IMR-90 (cell line): Measurements from ENCODE around the gene DNAH17.

Experiments
- BHLHE40 ChIP-seq: fragments of 150-350 bp; IDR thresholded peaks from 2 replicates; pipeline ENCODE4 v1.6.1; 2016; ENCODE audit warnings: mild to moderate bottlenecking, low read depth, low read length
- CEBPB ChIP-seq: IDR thresholded peaks from 2 replicates; pipeline ENCODE4 v1.6.1; 2012; ENCODE audit warnings: low read depth, low read length, improper control_type of control experiment
- CHD1 ChIP-seq: IDR thresholded peaks from 2 replicates; pipeline ENCODE4 v1.6.1; 2012; ENCODE audit warnings: low read depth, low read length, improper control_type of control experiment
- POLR2A ChIP-seq: IDR thresholded peaks from 2 replicates; pipeline ENCODE4 v1.6.1; 2012; ENCODE audit warnings: mild to moderate bottlenecking, low read depth, low read length
- RAD21 ChIP-seq: IDR thresholded peaks from 2 replicates; pipeline ENCODE4 v1.6.1; 2012; ENCODE audit warnings: low read length, improper control_type of control experiment
- SMC3 ChIP-seq: fragments of 150-350 bp; IDR thresholded peaks from 2 replicates; pipeline ENCODE4 v1.6.1; 2016; ENCODE audit warnings: low read depth, mild to moderate bottlenecking, antibody characterized with exemption, low read length, moderate library complexity
- TF ChIP-seq, protein P1 (sequence below): conservative IDR thresholded peaks from 2 replicates; pipeline ENCODE4 v1.5.1; 2012; ENCODE audit warnings: mild to moderate bottlenecking, low read depth, low read length, improper control_type of control experiment

DNA sequence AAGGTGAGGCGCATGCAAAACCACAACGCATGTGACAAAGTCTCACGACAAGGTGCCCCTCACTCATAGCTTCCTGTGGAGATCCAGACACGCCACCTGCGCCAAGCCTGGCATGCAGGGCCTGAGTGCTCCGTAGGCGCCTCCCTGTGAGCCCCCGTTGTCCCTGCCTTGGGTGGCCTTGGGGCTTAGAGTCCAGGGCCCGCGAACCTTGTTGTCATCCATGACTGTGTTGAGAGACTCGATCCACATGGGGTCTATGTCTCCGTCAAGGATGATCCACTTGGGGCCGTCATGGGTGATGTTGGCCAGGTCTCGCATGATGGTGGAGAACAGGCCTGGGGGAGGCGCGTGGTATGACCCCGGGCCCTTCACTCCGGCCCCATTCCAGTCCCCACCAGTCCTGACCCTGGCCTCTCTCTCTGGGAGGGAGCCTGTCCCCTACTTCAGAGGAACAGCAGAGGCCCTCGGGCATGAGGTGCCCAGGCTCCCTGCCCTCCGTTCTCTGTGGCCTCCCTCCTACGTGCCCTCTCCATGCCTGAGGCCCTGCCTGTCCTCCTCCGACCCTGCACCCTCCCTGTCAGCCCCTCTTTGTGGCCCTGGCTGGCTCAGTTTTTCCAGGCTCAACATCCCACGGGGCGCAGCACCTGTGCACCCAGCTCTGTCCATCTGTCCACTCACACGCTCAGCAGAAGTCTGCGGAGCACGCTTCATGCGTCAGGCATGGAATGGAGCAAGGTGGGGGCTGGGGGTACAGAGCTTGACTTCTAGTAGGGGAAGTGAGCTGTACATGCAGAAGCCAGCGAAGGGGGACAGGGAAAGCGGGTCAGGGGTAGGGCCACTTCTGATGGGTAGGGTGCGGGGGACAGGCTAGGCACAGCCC, 85.7 kb downstream of the DNAH17 start:
- TF ChIP-seq CHD1 (no peak), RAD21 (no peak), POLR2A (no peak), BHLHE40 (no peak), SMC3 (no peak), CEBPB (no peak)
- TF ChIP-seq, protein P1, sequence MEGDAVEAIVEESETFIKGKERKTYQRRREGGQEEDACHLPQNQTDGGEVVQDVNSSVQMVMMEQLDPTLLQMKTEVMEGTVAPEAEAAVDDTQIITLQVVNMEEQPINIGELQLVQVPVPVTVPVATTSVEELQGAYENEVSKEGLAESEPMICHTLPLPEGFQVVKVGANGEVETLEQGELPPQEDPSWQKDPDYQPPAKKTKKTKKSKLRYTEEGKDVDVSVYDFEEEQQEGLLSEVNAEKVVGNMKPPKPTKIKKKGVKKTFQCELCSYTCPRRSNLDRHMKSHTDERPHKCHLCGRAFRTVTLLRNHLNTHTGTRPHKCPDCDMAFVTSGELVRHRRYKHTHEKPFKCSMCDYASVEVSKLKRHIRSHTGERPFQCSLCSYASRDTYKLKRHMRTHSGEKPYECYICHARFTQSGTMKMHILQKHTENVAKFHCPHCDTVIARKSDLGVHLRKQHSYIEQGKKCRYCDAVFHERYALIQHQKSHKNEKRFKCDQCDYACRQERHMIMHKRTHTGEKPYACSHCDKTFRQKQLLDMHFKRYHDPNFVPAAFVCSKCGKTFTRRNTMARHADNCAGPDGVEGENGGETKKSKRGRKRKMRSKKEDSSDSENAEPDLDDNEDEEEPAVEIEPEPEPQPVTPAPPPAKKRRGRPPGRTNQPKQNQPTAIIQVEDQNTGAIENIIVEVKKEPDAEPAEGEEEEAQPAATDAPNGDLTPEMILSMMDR: no peak
